SH-SY5Y (cell line): ENCODE data around the gene RND3.

Experiments used
- GATA2 ChIP-seq: IDR thresholded peaks from 2 replicates; pipeline ENCODE4 v1.6.1; 2011; ENCODE audit warnings: mild to moderate bottlenecking, low read depth, low read length
- GATA3 ChIP-seq: IDR thresholded peaks from 2 replicates; pipeline ENCODE4 v1.6.1; 2011; ENCODE audit warnings: low read depth, mild to moderate bottlenecking, low read length, moderate library complexity

RND3 gene

GRCh38 chr2:150425121-150425955, 62.1 kb downstream of the RND3 start:
- TF ChIP-seq GATA3 (no peak), GATA2 (no peak)

GRCh38 chr2:150424406-150424805, 63.1 kb downstream of the RND3 start:
- TF ChIP-seq GATA3, result no peak
- TF ChIP-seq GATA2, result no peak

GRCh38 chr2:150421126-150421651, 66.3 kb downstream of the RND3 start:
- TF ChIP-seq GATA3, result no peak
- no peak for TF ChIP-seq GATA2

DNA sequence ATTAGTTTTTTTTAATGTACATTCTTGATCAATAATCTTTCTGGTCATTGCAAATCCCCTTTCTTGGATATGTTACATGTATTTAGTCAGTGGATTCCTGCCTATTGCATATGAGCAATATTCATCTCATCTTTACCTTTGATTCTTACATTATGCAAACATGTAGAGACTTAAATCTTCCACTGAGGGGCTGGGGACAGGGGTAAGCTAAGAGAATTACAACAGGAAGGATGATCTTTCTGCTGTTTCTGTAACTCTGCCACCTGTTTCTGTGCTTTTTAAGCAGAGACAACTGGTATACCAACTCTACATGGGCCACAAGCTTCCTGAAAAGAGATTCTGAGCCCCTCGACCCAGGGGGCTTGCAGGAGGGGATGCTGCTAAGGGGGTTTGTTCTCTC, 68.6 kb downstream of the RND3 start:
- no peak for TF ChIP-seq GATA2
- no peak for TF ChIP-seq GATA3
